Activated gamma-delta T cell (primary cell): Measurements from ENCODE around the gene KIF2C.
"Not testable (repeated sequence)": the region's sequence is repeated elsewhere in the genome, so short reads cannot be mapped to it uniquely, and the experiment has no call there.

ENCODE experiments used
- DNase-seq: peaks from one replicate; lab custom pipeline; 2025; lab: John Stamatoyannopoulos, UW

KIF2C gene

DNA sequence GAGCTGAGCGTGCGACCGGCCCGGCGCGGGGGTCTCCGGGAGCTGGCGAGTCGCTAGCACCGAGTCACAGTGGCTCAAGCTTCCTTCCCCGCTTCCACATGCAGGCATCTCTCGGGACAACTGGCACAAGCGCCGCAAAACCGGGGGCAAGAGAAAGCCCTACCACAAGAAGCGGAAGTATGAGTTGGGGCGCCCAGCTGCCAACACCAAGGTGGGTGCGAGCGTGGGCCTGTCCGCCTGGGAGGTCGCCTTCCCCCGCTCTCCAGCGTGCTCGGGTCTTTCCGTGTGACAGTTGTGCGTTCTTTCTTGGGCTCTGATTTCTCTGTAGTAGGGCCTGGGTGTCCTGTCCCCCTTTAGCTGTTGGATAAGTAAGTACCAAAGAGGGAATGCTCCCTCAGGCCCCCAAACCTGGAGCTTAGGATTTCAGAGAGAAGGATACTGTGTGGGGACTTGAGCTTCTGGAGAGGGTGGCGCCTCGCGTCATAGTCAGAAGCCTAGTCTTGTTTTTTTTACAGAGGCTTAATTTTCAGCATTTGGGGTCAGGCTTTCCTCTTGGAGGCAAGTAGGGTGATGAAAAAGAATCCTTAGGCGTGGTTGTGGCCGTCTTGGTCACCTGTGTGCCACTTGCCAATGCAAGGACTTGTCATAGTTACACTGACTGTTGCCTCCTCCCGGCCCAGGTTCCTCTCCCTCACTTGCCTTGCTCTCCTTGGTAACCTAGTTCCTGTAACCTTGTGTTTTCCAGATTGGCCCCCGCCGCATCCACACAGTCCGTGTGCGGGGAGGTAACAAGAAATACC lies 36.5 kb downstream of the KIF2C start:
- DNase-seq = no peak

GRCh38 chr1:44776730-44777068 lies 37.1 kb downstream of the KIF2C start:
- DNase-seq = no peak

GRCh38 chr1:44777547-44777946 lies 37.9 kb downstream of the KIF2C start:
- DNase-seq = no peak

- DNase-seq = no peak
Measured at GRCh38 chr1:44777969-44778635, 38.5 kb downstream of the KIF2C start.

GRCh38 chr1:44778705-44779576 lies 39.3 kb downstream of the KIF2C start:
- DNase-seq = no peak

DNA sequence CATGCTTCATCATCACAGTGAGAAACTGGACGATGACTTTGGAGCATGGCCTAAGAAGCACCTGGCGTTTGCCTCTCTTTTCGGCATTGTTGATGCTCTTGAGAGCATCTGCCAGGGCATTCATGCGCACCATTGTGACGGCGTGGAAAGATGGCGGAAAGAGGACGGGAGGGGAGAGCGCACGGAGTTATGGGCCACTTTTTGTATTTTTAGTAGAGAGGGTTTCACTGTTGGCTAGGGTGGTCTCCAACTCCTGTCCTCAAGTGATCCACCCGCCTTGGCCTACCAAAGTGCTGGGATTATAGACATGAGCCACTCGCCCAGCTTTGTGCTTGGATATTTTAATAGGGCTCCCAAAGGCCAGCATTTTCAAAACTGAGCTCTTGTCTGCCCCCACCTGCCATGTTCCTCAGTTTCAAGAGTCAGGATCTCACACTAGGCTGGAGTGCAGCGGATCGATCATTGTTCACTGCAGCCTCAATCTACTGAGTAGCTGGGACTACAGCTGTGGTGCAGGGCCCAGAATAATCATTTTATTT lies 41.0 kb downstream of the KIF2C start:
- DNase-seq = no peak

DNA sequence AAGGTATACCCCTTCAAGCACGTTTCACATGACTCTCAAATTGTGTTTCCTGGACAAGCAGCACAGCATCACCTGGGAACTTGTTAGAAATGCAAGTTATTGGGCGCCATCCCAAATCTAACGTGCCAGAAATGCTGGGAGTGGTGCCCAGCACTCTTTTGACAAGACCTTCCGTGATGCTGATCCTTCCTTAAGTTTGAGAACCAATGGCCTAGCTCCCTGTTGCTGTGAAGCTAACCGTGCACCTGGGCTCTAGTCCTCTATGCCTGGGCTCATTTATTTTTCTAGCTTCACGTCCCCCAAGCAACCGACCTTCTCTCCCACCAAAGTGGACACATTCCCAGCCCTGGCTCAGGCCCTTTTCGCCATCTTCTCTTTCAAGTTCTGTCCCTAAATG lies 44.1 kb downstream of the KIF2C start:
- DNase-seq = no peak

GRCh38 chr1:44784094-44785028 lies 44.7 kb downstream of the KIF2C start:
- peak; percentile 28 for DNase-seq

DNA sequence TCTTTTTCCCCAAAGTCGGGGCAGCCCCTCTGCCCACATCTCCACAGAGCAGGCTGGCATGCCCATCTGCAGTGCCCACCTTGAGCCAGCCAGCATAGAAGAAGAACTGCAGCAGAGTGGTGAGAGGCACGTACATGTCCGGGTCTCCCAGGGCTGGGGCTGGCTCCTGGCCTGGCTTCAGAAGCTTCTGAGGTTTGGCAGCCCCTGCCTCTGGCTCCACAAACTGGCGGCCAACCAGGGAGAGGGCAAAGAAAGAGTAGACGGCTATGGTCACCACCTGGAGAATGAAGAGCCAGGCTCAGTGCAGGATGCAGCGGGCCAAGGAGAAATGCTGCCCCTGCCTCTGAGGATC lies 45.4 kb downstream of the KIF2C start:
- no peak for DNase-seq

DNA sequence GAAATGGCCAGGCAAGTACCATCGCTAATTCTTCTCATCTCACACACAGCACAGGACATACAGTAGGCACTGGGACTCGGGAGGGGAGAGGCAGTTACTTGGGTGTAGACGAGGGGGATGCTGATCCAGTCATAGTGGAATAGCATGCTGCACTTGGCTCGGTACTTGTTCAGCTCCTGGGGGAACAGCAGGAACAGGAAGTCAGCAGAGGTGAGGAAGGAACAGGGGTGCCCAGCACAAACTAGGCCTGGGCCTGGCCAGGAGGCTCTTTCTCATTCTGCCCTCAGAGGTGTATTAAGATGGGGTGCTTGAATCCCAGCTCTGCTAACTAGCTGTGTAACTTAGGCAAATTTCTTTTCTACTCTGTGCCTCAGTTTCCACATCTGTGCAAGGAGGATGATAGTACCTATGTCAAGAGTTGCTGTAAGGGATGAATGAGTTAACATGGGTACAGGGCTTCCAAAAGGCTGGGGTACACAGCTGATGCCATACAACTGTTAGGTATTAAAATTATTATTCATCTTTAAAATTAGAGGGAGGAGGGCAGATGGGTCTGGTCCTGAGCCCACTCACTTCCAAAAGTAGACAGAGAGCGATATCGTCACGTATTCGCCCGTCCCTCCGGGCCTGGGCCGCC lies 46.0 kb downstream of the KIF2C start:
- no peak for DNase-seq

DNA sequence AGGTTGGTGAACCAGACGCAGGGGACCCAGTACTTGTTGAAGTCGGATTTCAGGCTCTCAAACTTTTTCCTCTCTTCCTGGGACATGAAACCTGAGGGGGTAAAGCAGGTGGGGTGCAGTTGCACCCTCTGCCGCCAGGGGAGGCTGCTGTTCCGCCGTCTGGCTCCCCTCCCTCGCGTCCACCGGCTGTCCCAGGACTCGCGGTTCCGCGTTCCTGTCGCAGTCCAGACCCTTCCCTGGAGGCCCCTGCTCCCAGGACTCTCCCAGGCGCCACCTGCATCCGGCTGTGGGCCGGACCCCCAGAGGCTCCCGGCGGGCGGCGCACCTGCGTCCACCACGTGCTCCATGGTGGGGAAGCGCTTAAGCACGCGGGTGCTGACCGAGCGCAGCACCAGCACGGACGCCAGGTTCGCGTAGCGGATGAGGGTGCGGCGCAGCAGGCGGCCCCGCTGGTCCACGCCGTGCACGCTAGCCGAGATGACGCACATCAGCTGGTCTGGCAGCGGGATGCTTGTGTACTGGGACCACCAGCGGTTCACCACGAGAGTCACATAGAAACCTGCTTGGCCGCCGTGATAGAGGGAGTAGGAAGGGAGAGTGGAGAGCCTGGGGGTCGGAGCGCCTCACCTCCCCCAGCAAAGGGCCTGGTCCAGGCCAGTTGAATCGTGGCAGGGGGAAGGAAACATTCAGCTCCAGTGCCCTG lies 46.7 kb downstream of the KIF2C start:
- DNase-seq = peak; percentile 59

DNA sequence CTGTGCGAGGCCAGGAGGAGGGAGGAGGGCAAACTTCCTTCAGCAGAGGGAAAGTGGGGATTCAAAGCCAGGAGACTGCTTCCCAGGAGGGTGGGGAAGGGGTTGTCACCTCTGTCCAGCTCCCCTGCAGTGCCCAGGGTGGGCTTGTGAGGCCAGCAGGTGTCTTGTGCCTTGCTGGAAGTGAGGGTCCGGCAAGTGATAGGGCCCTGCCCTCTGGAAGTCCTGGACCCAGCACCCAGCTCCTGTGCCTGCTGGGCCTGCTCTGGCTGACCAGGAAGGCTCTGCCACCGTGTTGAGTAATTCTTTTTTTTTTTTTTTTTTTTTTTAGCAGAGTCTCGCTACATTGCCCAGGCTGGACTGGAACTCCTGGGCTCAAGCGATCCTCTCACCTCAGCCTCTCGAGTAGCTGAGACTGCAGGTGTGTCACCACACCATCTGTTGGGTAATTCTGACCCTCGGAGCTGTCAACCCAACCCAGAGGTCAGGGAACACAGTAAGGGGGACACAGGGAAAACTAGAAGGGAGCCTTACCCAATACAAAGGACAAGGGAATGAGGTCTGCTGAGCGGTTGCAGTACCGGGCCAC lies 47.3 kb downstream of the KIF2C start:
- DNase-seq = no peak

- DNase-seq = no peak
Measured at GRCh38 chr1:44787506-44787905, 47.9 kb downstream of the KIF2C start.

GRCh38 chr1:44788120-44788860 lies 48.7 kb downstream of the KIF2C start, which contains the start of gene BEST4:
BEST4 (minus strand) TSS chr1:44788170; CDS start chr1:44787705, 465 bp downstream.
- no peak for DNase-seq

- no peak for DNase-seq
Measured at GRCh38 chr1:44790968-44791801, 51.5 kb downstream of the KIF2C start.

DNA sequence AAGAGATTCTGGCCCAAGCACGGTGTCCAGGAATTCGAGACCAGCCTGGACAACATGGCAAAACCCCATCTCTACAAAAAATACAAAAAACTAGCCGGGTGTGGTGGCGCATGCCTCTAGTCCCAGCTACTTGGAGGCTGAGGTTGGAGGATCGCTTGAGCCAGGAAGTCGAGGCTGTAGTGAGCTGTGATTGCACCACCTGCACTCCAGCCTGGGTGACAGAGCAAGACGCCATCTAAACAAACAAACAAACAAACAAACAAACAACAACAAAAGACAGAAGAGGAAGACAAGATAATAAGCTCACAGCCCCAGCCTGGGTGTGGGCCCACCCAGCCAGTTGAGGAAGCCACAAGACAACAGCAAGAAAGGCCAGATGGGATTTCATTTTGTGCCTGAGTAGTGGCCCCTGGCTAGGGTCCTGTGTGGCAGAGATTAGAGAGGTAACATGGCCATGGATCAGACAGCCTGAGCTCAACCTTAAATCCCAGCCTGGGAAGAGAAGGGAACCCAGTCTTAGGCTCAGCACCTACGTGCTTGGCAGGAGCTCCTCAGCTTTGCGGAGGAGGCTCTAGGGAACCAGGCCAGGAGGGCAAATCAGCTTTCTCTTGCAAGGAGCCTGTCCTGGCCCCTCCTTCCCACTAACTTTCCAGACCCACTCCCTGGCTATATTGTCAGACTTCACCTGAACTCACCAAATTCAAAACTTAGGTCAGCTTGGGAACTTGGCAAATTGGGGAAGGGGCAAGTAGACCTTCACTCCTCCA lies 53.3 kb downstream of the KIF2C start:
- no peak for DNase-seq

GRCh38 chr1:44797886-44798285 lies 58.2 kb downstream of the KIF2C start:
- DNase-seq = not testable (repeated sequence)
